HEK293T (cell line): ENCODE measurements around the gene LRRC27.

Source experiments
- ARNT ChIP-seq: fragments of 450-650 bp; IDR thresholded peaks from 2 replicates; pipeline ENCODE4 v1.6.1; 2017; ENCODE audit warnings: mild to moderate bottlenecking
- BHLHE40 ChIP-seq: fragments of 450-650 bp; IDR thresholded peaks from 2 replicates; pipeline ENCODE4 v1.6.1; 2016; ENCODE audit warnings: mild to moderate bottlenecking, moderate library complexity, borderline replicate concordance
- FOXA1 ChIP-seq: fragments of 450-650 bp; IDR thresholded peaks from 2 replicates; pipeline ENCODE4 v1.6.1; 2016; ENCODE audit warnings: mild to moderate bottlenecking
- FOXK2 ChIP-seq: fragments of 450-650 bp; IDR thresholded peaks from 2 replicates; pipeline ENCODE4 v1.6.1; 2016; ENCODE audit warnings: mild to moderate bottlenecking
- FOXM1 ChIP-seq: fragments of 450-650 bp; IDR thresholded peaks from 2 replicates; pipeline ENCODE4 v1.6.1; 2017; ENCODE audit warnings: mild to moderate bottlenecking, borderline replicate concordance
- HDGF ChIP-seq: fragments of 450-650 bp; IDR thresholded peaks from 2 replicates; pipeline ENCODE4 v1.6.1; 2017; ENCODE audit warnings: antibody characterized with exemption, borderline replicate concordance
- L3MBTL2 ChIP-seq: fragments of 450-650 bp; conservative IDR thresholded peaks from 2 replicates; pipeline ENCODE4 v1.6.1; 2016; ENCODE audit warnings: mild to moderate bottlenecking
- LEF1 ChIP-seq: fragments of 450-650 bp; IDR thresholded peaks from 2 replicates; pipeline ENCODE4 v1.6.1; 2017; ENCODE audit warnings: mild to moderate bottlenecking, borderline replicate concordance
- NFRKB ChIP-seq: fragments of 450-650 bp; IDR thresholded peaks from 2 replicates; pipeline ENCODE4 v1.6.1; 2016; ENCODE audit warnings: mild to moderate bottlenecking, moderate library complexity
- PKNOX1 ChIP-seq: fragments of 450-650 bp; IDR thresholded peaks from 2 replicates; pipeline ENCODE4 v1.6.1; 2016
- SP1 ChIP-seq: fragments of 450-650 bp; IDR thresholded peaks from 2 replicates; pipeline ENCODE4 v1.6.1; 2017
- TARDBP ChIP-seq: fragments of 450-650 bp; IDR thresholded peaks from 2 replicates; pipeline ENCODE4 v1.6.1; 2016
- ZNF384 ChIP-seq: fragments of 450-650 bp; IDR thresholded peaks from 2 replicates; pipeline ENCODE4 v1.6.1; 2016

- TF ChIP-seq LEF1 (no peak), L3MBTL2 (no peak), FOXA1 (no peak), HDGF (no peak), SP1 (no peak), BHLHE40 (no peak), FOXM1 (no peak), ARNT (no peak), ZNF384 (no peak), PKNOX1 (no peak), FOXK2 (no peak), TARDBP (no peak), NFRKB (no peak)
These were observed 73.0 kb downstream of the LRRC27 start for GRCh38 chr10:132404911-132405462.
